Ovary (tissue), 9 donors: ENCODE results near the gene KIAA1328. TPM values are rescaled to one million over a fixed set of nuclear protein-coding genes. Genes with fewer than 3 reads are reported as not detected.
A peak's percentile ranks its signal among the peaks of the same experiment; 100 is the strongest.

ENCODE experiments used
- DNase-seq, 5 donors: peaks; one replicate each; pipeline ENCODE4 v3.0.0-alpha.2; 2019 to 2020
- H3K27ac ChIP-seq, 2 donors: fragments of 200-600 bp; one replicate each; pipeline versions ENCODE4 v1.5.1 to v1.8.0; 2019 to 2022
- H3K27me3 ChIP-seq: fragments of 200-600 bp; one replicate; pipeline ENCODE4 v1.8.0; 2022
- H3K36me3 ChIP-seq: fragments of 200-600 bp; sonication (generic); one replicate; pipeline ENCODE4 v1.5.1; 2019
- H3K4me1 ChIP-seq: one replicate; pipeline ENCODE4 v1.8.1; 2013; ENCODE audit warnings: mild to moderate bottlenecking, moderate library complexity; ENCODE audit not compliant: insufficient read depth
- H3K4me3 ChIP-seq: fragments of 200-600 bp; sonication (generic); one replicate; pipeline ENCODE4 v1.5.1; 2017
- H3K9me3 ChIP-seq, 2 donors: fragments of 200-600 bp in 1 of 2; sonication (generic) in 1 of 2; one replicate each; pipeline versions ENCODE4 v1.5.1 to v1.8.1; 2013 to 2019; ENCODE audit warnings: mild to moderate bottlenecking in 1 of 2, moderate library complexity in 1 of 2
- CTCF ChIP-seq, 3 donors: fragments of 450-650 bp in 2 of 3; fragments of 200-600 bp in 1 of 3; IDR thresholded peaks; one replicate each; pipeline versions ENCODE4 v1.5.1 to v1.8.0; 2016 to 2022; ENCODE audit warnings: antibody characterized with exemption in 3 of 3, mild to moderate bottlenecking in 1 of 3
- EP300 ChIP-seq: sonication (generic); formaldehyde crosslinking; IDR thresholded peaks from one replicate; pipeline ENCODE4 v1.6.1; 2017; ENCODE audit warnings: antibody characterized with exemption
- POLR2A ChIP-seq: fragments of 450-650 bp; IDR thresholded peaks from one replicate; pipeline ENCODE4 v1.6.1; 2017; ENCODE audit warnings: antibody characterized with exemption, mild to moderate bottlenecking, moderate library complexity
- WGBS, 3 donors: extraction: QIAGEN DNeasy Blood & Tissue Kit in 1 of 3; methylation state at CpG; one replicate each; pipeline versions ENCODE4 v1.1.5 to v1.1.7; 2013 to 2017; 5-methylcytosine and 5-hydroxymethylcytosine counted together
- intact Hi-C, 4 donors: fragments of 100-400 bp; cut with DNase I; formaldehyde crosslinking; loops; one replicate each; pipeline versions ENCODE4 v1.11.0 to v1.15.1; 2022 to 2023
- polyA plus RNA-seq, 2 donors: library from polyadenylated mRNA; stranded (reverse); fragments of 200-250 nt in 1 of 2; fragments of 350-450 nt in 1 of 2; fragmentation: Illumina TruSeq in 1 of 2; extraction: RNeasy Lipid Tissue Mini Kit (QIAGEN cat#74804) in 1 of 2; gene quantifications; one replicate each; pipeline ENCODE4 v1.2.3, GENCODE V29; 2013 to 2014
- total RNA-seq, 7 donors: library from RNA; depleted of rRNA in 2 of 7; stranded (reverse); fragments of >200 nt in 2 of 7; fragmentation: NEBNext Ultra II Directional in 3 of 7; extraction: Animal tissue kit (Norgen Biotek cat#: 25700) in 3 of 7; gene quantifications; one replicate each; pipeline versions ENCODE4 v1.1.0 to v1.2.4, GENCODE V29; 2016 to 2023
- donor health status: DM: no; HTN: no; CAD: no; lungs with moderate emphysema.
- donor health status: DM: no; HTN: no; CAD: no.
- donor health status: Bipolar disorder and iron deficiency.
- donor health status: DM: yes; HTN: yes; CAD: no.
- donor health status: DM: no; HTN: no; CAD: no.
- donor health status: DM: yes; HTN: yes; CAD: no.

KIAA1328 gene
- total and polyA plus RNA-seq, 9 donors, result 6.7 to 38.3 (median 18.7) TPM

DNA sequence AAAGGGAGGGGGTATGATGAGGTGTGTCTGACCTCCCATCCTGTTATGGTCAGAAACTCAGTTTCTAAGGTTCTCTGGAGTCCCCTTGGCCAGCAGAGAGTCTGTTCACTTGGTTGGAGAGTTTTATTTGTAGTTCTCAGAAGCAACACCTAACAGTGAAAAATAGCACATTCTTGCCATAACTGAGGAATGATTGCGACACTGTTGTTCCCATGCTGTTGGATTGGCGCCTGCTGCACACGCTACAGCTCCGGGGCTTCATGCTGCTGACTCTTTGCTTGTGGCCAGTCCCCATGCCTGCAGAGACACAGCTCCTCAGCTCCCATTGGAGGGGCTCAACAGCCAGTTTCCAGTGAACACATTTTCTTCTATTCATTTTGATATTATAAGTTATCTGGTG, 42.2 kb upstream of the KIAA1328 start:
- Histone ChIP-seq H3K27ac (no peak overlapping the region), H3K4me1 (peaks cover 2% of the 10 kb centered on the region), H3K4me3 (no peak overlapping the region), H3K36me3 (no peaks in the 10 kb centered on the region), H3K9me3 (no peaks in the 10 kb centered on the region), H3K27me3 (no peaks in the 10 kb centered on the region)
- TF ChIP-seq POLR2A (no peak), EP300 (no peak), CTCF (IDR thresholded peaks at IDR 0.05) (no peak)
- intact Hi-C loops, result no loop called here
- 18 to 41% (median 31%) methylated on average over 4 of the region's 4 CpGs for whole genome bisulfite sequencing, 3 donors
- peak in 4 of 5 donors; percentile 29 to 66 (median 43) for DNase-seq

- Histone ChIP-seq H3K4me1 (no peaks in the 10 kb centered on the region), H3K27ac (no peak overlapping the region), H3K36me3 (no peaks in the 10 kb centered on the region), H3K27me3 (no peaks in the 10 kb centered on the region), H3K4me3 (no peak overlapping the region), H3K9me3 (no peaks in the 10 kb centered on the region)
- 96 to 98% (median 97%) methylated on average over 4 of the region's 4 CpGs for WGBS, 3 donors
- DNase-seq, result no peak
- TF ChIP-seq CTCF (IDR thresholded peaks at IDR 0.05) (no peak), EP300 (no peak), POLR2A (no peak)
- intact Hi-C loops, result no loop called here
Observed at GRCh38 chr18:36792634-36793283, 36.2 kb upstream of the KIAA1328 start.

DNA sequence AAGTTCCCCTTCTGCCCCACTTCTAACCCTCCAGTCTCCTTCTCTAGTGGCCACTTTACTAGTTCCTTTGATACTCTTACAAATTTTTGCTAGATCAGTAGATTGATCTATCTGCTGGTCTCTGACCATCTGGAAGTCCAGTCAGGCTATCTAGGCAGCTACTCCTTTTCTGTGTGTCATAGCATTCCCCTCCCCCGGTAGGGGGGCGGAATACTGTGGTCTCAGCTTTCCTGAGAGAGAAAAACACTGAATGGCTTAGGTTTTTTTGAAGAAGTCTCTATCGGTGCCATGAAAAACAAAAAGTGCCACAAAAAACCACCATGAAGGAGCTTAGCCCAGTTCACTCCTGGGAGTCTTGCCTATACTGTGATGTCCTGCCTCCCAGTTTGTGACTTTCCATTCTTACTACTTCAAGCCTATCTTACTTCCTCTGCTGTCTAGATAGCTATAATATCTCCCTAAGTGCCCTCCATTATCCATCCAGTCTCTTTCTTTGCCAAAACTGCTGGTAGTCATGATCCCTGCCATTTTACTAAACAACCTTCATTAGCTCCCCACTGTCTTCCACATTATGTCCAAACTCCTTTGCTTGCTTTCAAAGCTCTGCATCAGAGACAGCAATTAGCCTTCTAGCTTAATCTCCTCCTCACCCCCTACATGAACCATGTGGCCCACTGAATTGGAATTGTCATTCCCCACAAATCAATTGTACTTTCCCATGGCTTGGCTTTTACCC, 30.0 kb upstream of the KIAA1328 start:
- no peak overlapping the region for H3K4me3 ChIP-seq
- no peaks in the 10 kb centered on the region for H3K4me1 ChIP-seq
- H3K9me3 ChIP-seq, result no peaks in the 10 kb centered on the region
- intact Hi-C loops, result no loop called here
- no peak for TF ChIP-seq CTCF (IDR thresholded peaks at IDR 0.05)
- no peak for TF ChIP-seq POLR2A
- TF ChIP-seq EP300, result no peak
- no peaks in the 10 kb centered on the region for H3K36me3 ChIP-seq
- no peaks in the 10 kb centered on the region for H3K27me3 ChIP-seq
- DNase-seq, result no peak
- 80 to 81% (median 80%) methylated on average over 3 of the region's 3 CpGs for WGBS, 3 donors
- H3K27ac ChIP-seq, result no peak overlapping the region

DNA sequence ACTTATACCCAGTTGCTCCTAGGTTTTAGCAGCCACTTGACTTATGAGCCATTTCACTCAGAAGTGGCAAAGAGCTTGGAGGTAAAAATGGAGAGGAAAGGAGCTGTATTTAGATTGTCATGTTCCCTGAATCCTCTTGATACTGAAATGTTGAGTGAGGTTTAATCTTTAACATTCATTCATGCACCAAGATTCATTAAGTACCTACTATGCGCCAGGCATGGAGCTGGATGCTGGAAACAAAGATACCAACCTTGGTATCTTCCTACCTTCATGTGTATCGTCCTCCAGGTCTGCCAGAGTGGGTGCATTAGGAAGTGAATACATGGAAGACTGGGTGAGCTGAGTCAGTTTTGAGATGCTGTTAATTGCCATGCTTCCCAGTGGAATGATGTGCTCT, 23.8 kb upstream of the KIAA1328 start:
- no peaks in the 10 kb centered on the region for H3K27me3 ChIP-seq
- no peak overlapping the region for H3K4me3 ChIP-seq
- no peak for DNase-seq
- no peaks in the 10 kb centered on the region for H3K9me3 ChIP-seq
- WGBS, 3 donors, result 93 to 98% (median 98%) methylated on average over 2 of the region's 2 CpGs
- H3K4me1 ChIP-seq, result no peaks in the 10 kb centered on the region
- intact Hi-C loops, result loop anchor here in 1 of 4 donors (10.0 kb wide), 1 partner anchor 100 kb away; no protein-coding TSS in a partner anchor
- no peaks in the 10 kb centered on the region for H3K36me3 ChIP-seq
- H3K27ac ChIP-seq, result no peak overlapping the region
- TF ChIP-seq EP300 (no peak), POLR2A (no peak), CTCF (IDR thresholded peaks at IDR 0.05) (no peak)
